Measurements from ENCODE around the gene ARHGAP9. TPM values are rescaled to one million over a fixed set of nuclear protein-coding genes. Genes with fewer than 3 reads are reported as not detected.

The ARHGAP9 gene
- total RNA-seq, 1 donor from 2014 or later, result 1.1 TPM

GRCh38 chr12:57460468-57460784 lies 19.2 kb downstream of the ARHGAP9 start:
- TF ChIP-seq, protein P1, sequence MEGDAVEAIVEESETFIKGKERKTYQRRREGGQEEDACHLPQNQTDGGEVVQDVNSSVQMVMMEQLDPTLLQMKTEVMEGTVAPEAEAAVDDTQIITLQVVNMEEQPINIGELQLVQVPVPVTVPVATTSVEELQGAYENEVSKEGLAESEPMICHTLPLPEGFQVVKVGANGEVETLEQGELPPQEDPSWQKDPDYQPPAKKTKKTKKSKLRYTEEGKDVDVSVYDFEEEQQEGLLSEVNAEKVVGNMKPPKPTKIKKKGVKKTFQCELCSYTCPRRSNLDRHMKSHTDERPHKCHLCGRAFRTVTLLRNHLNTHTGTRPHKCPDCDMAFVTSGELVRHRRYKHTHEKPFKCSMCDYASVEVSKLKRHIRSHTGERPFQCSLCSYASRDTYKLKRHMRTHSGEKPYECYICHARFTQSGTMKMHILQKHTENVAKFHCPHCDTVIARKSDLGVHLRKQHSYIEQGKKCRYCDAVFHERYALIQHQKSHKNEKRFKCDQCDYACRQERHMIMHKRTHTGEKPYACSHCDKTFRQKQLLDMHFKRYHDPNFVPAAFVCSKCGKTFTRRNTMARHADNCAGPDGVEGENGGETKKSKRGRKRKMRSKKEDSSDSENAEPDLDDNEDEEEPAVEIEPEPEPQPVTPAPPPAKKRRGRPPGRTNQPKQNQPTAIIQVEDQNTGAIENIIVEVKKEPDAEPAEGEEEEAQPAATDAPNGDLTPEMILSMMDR (IDR thresholded peaks at IDR 0.05; ENCODE audit: insufficient read depth, low read length, poor library complexity, severe bottlenecking), result no peak
- H3K36me3 ChIP-seq (ENCODE audit: control insufficient read depth, insufficient read depth, low read length), result no peaks in the 10 kb centered on the region
- DNase-seq (ENCODE audit: low read depth), result no peak
- H3K4me3 ChIP-seq (ENCODE audit: low read depth, low read length), result peak overlapping the region; percentile 61
- H3K27me3 ChIP-seq (ENCODE audit: control insufficient read depth, insufficient read depth, low read length), result peaks cover 6% of the 10 kb centered on the region

- Histone ChIP-seq H3K36me3 (ENCODE audit: control insufficient read depth, insufficient read depth, low read length) (no peaks in the 10 kb centered on the region), H3K27me3 (ENCODE audit: control insufficient read depth, insufficient read depth, low read length) (peaks cover 3% of the 10 kb centered on the region), H3K4me3 (ENCODE audit: low read depth, low read length) (peak within 1 kb of the TSS; percentile 61)
- TF ChIP-seq, protein P1 (IDR thresholded peaks at IDR 0.05; ENCODE audit: insufficient read depth, low read length, poor library complexity, severe bottlenecking), result no peak
- no peak for DNase-seq (ENCODE audit: low read depth)
Measured at GRCh38 chr12:57459750-57460467, 19.8 kb downstream of the ARHGAP9 start, which contains the start of gene GLI1. Gene GLI1 (plus strand): TSS chr12:57459785. CDS start chr12:57463692, 3,907 bp downstream.

DNA sequence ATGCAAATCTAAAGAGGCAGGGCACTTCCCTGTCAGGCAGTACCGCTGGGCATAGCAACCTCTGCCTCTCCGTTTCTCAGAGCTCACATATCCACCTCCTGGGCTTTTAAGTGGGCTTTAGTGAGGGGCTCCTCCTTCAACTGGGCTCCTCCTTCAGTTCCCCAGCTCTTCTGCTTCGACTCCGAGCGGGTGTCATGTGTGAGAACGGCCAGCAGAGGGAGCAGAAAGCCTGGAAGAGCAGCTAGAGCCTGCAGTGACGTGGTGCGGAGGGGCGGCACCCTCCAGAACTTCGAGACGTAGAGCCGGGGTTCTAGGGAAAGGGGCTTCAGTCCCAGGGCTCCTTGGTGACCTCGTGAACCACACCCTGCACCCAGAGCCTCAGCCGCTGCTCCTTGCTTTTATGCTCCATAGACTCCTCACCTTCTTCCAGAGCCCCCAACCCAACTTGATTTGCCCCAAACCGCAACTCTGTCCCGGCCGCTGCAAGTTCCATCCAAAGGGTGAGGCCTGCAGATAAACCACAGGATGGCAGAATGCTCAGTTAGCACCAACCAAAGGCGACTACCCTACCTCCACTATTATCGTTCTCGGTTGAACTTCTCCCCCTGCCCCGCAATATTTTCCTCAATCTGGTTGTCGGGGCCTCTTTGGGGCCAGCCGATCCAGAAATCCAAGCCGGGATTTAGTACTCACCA lies 20.5 kb downstream of the ARHGAP9 start:
- DNase-seq (ENCODE audit: low read depth), result peak; percentile 79
- Histone ChIP-seq H3K36me3 (ENCODE audit: control insufficient read depth, insufficient read depth, low read length) (no peaks in the 10 kb centered on the region), H3K27me3 (ENCODE audit: control insufficient read depth, insufficient read depth, low read length) (no peaks in the 10 kb centered on the region), H3K4me3 (ENCODE audit: low read depth, low read length) (peak overlapping the region; percentile 61)
- TF ChIP-seq, protein P1 (IDR thresholded peaks at IDR 0.05; ENCODE audit: insufficient read depth, low read length, poor library complexity, severe bottlenecking), result peak; percentile 96

DNA sequence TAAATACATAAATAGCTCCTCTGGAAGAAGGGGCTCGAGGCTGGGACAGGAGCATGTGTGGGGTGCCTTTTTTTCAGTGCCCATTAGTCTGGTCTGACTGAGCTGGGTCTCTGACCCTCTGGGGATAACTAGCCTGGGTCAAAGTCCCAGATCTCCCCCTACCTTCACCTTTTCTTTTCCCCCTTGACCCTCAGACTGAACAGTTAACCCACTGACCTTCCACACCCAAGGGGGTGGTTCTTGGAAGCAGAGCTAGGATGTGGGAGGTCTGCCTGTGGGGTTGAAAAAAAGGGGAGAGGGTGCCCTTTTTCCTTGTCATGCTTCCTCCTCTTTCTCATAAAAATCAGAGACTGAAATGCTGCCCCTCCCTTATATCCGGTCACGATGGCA lies 21.0 kb downstream of the ARHGAP9 start:
- H3K27me3 ChIP-seq (ENCODE audit: control insufficient read depth, insufficient read depth, low read length), result no peaks in the 10 kb centered on the region
- H3K36me3 ChIP-seq (ENCODE audit: control insufficient read depth, insufficient read depth, low read length), result no peaks in the 10 kb centered on the region
- H3K4me3 ChIP-seq (ENCODE audit: low read depth, low read length), result peak overlapping the region; percentile 16
- DNase-seq (ENCODE audit: low read depth), result no peak
- TF ChIP-seq, protein P1 (IDR thresholded peaks at IDR 0.05; ENCODE audit: insufficient read depth, low read length, poor library complexity, severe bottlenecking), result no peak

DNA sequence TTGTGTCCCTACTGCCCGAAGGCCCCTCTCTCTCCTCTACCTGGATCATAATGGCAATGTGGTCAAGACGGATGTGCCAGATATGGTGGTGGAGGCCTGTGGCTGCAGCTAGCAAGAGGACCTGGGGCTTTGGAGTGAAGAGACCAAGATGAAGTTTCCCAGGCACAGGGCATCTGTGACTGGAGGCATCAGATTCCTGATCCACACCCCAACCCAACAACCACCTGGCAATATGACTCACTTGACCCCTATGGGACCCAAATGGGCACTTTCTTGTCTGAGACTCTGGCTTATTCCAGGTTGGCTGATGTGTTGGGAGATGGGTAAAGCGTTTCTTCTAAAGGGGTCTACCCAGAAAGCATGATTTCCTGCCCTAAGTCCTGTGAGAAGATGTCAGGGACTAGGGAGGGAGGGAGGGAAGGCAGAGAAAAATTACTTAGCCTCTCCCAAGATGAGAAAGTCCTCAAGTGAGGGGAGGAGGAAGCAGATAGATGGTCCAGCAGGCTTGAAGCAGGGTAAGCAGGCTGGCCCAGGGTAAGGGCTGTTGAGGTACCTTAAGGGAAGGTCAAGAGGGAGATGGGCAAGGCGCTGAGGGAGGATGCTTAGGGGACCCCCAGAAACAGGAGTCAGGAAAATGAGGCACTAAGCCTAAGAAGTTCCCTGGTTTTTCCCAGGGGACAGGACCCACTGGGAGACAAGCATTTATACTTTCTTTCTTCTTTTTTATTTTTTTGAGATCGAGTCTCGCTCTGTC lies 22.8 kb downstream of the ARHGAP9 start:
- no peak for DNase-seq (ENCODE audit: low read depth)
- peaks cover 2% of the 10 kb centered on the region for H3K27me3 ChIP-seq (ENCODE audit: control insufficient read depth, insufficient read depth, low read length)
- H3K36me3 ChIP-seq (ENCODE audit: control insufficient read depth, insufficient read depth, low read length), result no peaks in the 10 kb centered on the region
- H3K4me3 ChIP-seq (ENCODE audit: low read depth, low read length), result no peak overlapping the region
- TF ChIP-seq, protein P1 (IDR thresholded peaks at IDR 0.05; ENCODE audit: insufficient read depth, low read length, poor library complexity, severe bottlenecking), result no peak

Data from kidney epithelial cell (primary cell).